Pancreas (tissue), 10 donors: Measurements from ENCODE around the gene SYNGAP1. TPM values are rescaled to one million over a fixed set of nuclear protein-coding genes. Genes with fewer than 3 reads are reported as not detected.

ENCODE experiments used
- ATAC-seq, 4 donors: fragments of 200-7000 bp; cut with Tn5 transposase; one replicate each; pipeline versions ENCODE4 v1.8.0 to v1.9.1; 2020; ENCODE audit warnings: mild to moderate bottlenecking in 4 of 4, moderate library complexity in 4 of 4
- DNase-seq, 6 donors: peaks; one replicate each; pipeline ENCODE4 v3.0.0-alpha.2; 2020
- FAIRE-seq: peaks from 2 replicates; lab custom pipeline; 2012; peaks lifted over from hg19 to GRCh38; lab: Jason Lieb, UNC
- H3K27ac ChIP-seq, 4 donors: fragments of 200-600 bp; sonication (generic); 1 replicate in 3 of 4; 2 replicates in 1 of 4; pipeline versions ENCODE4 v1.5.0 to v1.8.0; 2020
- H3K27me3 ChIP-seq, 4 donors: fragments of 200-600 bp; one replicate each; pipeline ENCODE4 v1.8.0; 2021
- H3K36me3 ChIP-seq, 3 donors: fragments of 200-600 bp; sonication (generic) in 1 of 3; one replicate each; pipeline versions ENCODE4 v1.5.0 to v1.8.0; 2020 to 2021
- H3K4me1 ChIP-seq, 3 donors: fragments of 200-600 bp; one replicate each; pipeline ENCODE4 v1.8.0; 2021
- H3K4me3 ChIP-seq, 4 donors: fragments of 200-600 bp; sonication (generic) in 2 of 4; one replicate each; pipeline versions ENCODE4 v1.5.0 to v1.8.0; 2020 to 2021
- H3K9me3 ChIP-seq, 4 donors: fragments of 200-600 bp; one replicate each; pipeline ENCODE4 v1.8.0; 2021
- CTCF ChIP-seq, 4 donors: fragments of 200-600 bp; sonication (generic) in 3 of 4; IDR thresholded peaks; one replicate each; pipeline versions ENCODE4 v1.5.0 to v1.8.0; 2021; ENCODE audit warnings: antibody characterized with exemption in 4 of 4
- WGBS, 2 donors: extraction: QIAGEN DNeasy Blood & Tissue Kit; methylation state at CpG; one replicate each; pipeline ENCODE4 v1.1.7; 2013; 5-methylcytosine and 5-hydroxymethylcytosine counted together
- intact Hi-C, 3 donors: fragments of 100-400 bp; cut with DNase I; formaldehyde crosslinking; loops; one replicate each; pipeline versions ENCODE4 v1.11.1 to v1.14.2; 2022
- polyA plus RNA-seq, 2 donors: library from polyadenylated mRNA; stranded (reverse); fragments of 200-250 nt; gene quantifications; one replicate each; pipeline ENCODE4 v1.2.3, GENCODE V29; 2013
- total RNA-seq, 6 donors: library from RNA; stranded (reverse); fragmentation: NEBNext Ultra II Directional in 4 of 6; extraction: Animal tissue kit (Norgen Biotek cat#: 25700) in 4 of 6; gene quantifications; one replicate each; pipeline versions ENCODE4 v1.2.1 to v1.2.4, GENCODE V29; 2021 to 2023
- donor health status: healthy with polysubstance abuse.
- donor health status: DM: no; HTN: no; CAD: no; lungs with moderate emphysema.
- donor health status: DM: no; HTN: no; CAD: no.
- donor health status: control.
- donor health status: control.
- donor health status: Bipolar disorder and iron deficiency.
- donor health status: DM: yes; HTN: yes; CAD: no.
- donor health status: DM: no; HTN: no; CAD: no.
- donor health status: DM: no; HTN: no; CAD: no.
- donor health status: DM: yes; HTN: yes; CAD: no.

Gene SYNGAP1
- total and polyA plus RNA-seq, 8 donors: 4.6 to 16.4 (median 5.8) TPM

DNA sequence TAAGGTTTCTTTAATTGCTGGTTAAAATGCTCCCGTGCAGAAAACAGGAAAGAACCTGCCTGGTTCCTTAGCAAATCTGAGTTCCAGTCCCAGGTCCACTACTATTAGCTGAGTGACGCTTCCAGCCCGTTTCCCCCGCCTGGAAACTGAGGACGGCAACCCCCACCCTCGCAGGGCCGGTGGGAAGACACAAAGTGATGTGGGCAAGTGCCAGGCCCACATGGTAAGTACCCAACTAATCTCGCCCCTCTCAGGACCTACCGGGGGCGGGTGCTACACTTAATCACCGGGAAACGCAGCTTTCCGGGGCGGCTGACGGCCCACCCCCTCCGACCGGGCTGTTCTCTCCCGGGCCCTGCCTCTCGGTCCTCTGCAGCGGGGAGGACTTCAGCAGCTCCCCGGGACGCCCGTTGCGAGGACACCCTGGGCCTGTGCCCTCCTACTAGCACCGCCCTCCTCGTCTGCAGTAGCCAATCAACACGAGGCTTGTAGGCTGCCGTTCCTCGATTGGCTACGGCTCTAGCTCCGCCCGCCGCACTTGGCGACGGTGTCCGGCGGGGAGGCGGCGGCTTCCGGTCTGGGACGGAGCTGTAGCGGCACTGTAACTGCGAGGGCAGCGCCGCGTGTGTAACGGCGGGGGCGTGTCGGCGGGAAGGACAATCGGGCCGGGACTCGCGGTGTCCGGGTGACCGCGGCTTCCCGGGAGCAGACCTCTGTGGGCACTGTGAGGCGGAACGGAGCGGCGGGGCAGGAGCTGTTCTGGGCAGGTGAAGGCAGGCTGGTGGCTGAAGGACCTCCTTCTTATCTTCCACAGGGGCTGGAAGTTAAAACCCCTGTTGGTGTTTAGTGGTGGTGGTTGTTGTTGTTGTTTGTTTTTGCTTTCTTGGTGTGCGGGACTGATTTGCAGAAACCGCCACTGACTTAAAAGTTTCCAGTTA lies 34.4 kb downstream of the SYNGAP1 start, which contains the start of gene ZBTB9:
TSS of gene ZBTB9 (plus strand) at position 568 of the 938 bp plus-strand sequence. CDS start 525 bp downstream, outside the sequence.
- DNase-seq (peak; percentile 95 to 98 (median 96)), ATAC-seq (peak; percentile 99 to 100 (median 100)), FAIRE-seq (peak; percentile 45)
- Histone ChIP-seq H3K4me3 (peak within 1 kb of the TSS; percentile 75 to 96 (median 91)), H3K4me1 (peaks cover 0 to 12% (median 0%) of the 10 kb centered on the region in 3 donors), H3K27ac (peak within 1 kb of the TSS; percentile 49 to 61 (median 55)), H3K27me3 (no peaks in the 10 kb centered on the region), H3K36me3 (no peaks in the 10 kb centered on the region), H3K9me3 (no peaks in the 10 kb centered on the region)
- 0% methylated on average over 60 to 65 of the region's 65 CpGs for WGBS, 2 donors
- TF ChIP-seq CTCF (IDR thresholded peaks at IDR 0.05): no peak
- intact Hi-C loops: no loop called here

DNA sequence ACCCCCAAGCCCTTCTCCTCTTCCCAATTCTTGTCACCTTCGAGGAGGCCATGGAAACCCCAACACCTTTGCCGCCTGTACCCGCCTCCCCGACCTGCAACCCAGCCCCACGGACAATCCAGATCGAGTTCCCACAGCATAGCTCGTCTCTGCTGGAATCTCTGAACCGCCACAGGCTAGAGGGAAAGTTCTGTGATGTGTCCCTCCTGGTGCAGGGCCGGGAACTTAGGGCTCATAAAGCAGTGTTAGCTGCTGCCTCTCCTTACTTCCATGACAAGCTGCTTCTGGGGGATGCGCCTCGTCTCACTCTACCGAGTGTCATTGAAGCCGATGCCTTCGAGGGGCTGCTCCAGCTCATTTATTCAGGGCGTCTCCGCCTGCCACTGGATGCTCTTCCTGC lies 35.2 kb downstream of the SYNGAP1 start:
- intact Hi-C loops: no loop called here
- H3K27ac ChIP-seq: no peak overlapping the region
- no peaks in the 10 kb centered on the region for H3K9me3 ChIP-seq

DNA sequence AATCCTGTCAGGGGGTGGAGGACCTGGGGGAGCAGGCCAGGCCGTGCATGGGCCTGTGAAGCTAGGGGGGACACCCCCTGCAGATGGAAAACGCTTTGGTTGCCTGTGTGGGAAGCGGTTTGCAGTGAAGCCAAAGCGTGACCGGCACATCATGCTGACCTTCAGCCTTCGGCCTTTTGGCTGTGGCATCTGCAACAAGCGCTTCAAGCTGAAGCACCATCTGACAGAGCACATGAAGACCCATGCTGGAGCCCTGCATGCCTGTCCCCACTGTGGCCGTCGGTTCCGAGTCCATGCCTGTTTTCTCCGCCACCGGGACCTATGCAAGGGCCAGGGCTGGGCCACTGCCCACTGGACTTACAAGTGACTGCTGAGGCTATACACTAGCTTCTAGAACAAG lies 36.3 kb downstream of the SYNGAP1 start:
- no peak for TF ChIP-seq CTCF (IDR thresholded peaks at IDR 0.05)
- Histone ChIP-seq H3K36me3 (no peaks in the 10 kb centered on the region), H3K4me1 (peaks cover 0 to 12% (median 0%) of the 10 kb centered on the region in 3 donors), H3K27me3 (no peaks in the 10 kb centered on the region), H3K9me3 (no peaks in the 10 kb centered on the region), H3K27ac (no peak overlapping the region), H3K4me3 (no peak overlapping the region)
- no peak for DNase-seq
- FAIRE-seq: no peak
- ATAC-seq: no peak
- intact Hi-C loops: no loop called here
- WGBS, 2 donors: 96 to 97% methylated on average over 12 of the region's 12 CpGs

More for the DNA sequence above, 35.2 kb downstream of the SYNGAP1 start:
- peaks cover 0 to 12% (median 0%) of the 10 kb centered on the region in 3 donors for H3K4me1 ChIP-seq
- H3K27me3 ChIP-seq: no peaks in the 10 kb centered on the region
- peak overlapping the region; percentile 75 to 96 (median 91) for H3K4me3 ChIP-seq
- TF ChIP-seq CTCF (IDR thresholded peaks at IDR 0.05): no peak
- no peak for ATAC-seq
- FAIRE-seq: no peak
- 39 to 43% methylated on average over 16 of the region's 16 CpGs for WGBS, 2 donors
- DNase-seq: no peak
- H3K36me3 ChIP-seq: no peaks in the 10 kb centered on the region

DNA sequence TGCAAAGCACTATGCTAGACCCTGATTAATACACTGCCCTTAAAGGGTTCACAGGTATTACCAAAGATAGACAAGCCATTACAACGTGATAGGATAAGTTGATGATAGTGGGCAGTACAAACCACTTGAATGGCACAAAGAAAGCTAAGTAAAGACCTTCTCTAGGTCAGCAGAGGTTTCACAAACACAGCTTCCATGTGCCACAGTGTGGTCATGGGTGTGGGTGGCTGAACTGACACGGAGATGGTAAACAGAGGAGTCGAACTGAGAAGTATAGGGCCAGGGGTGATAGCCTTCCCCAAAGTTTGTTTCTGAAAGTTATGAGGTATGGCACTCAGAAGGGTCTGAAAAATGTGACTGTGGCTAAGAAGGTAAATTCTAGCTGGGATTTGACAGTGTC lies 38.8 kb downstream of the SYNGAP1 start:
- TF ChIP-seq CTCF (IDR thresholded peaks at IDR 0.05): no peak

More for the DNA sequence above, 38.8 kb downstream of the SYNGAP1 start:
- ATAC-seq (no peak), FAIRE-seq (no peak), DNase-seq (no peak)
- intact Hi-C loops: no loop called here
- Histone ChIP-seq H3K9me3 (no peaks in the 10 kb centered on the region), H3K27me3 (no peaks in the 10 kb centered on the region), H3K4me3 (no peak overlapping the region), H3K27ac (no peak overlapping the region), H3K4me1 (peaks cover 0 to 7% (median 0%) of the 10 kb centered on the region in 3 donors), H3K36me3 (no peaks in the 10 kb centered on the region)
- WGBS, 2 donors: 48 to 59% methylated on average over 3 of the region's 3 CpGs
